GM12878 (cell line): ENCODE measurements around the gene FER1L5. TPM values are rescaled to one million over a fixed set of nuclear protein-coding genes. Genes with fewer than 3 reads are reported as not detected.

Experiments
- ATAC-seq: fragments of 200-7000 bp; cut with Tn5 transposase; 3 replicates; pipeline ENCODE4 v1.9.1; 2020; ENCODE audit warnings: mild to moderate bottlenecking, moderate library complexity
- BruUV-seq: library from RNA; stranded (reverse); fragments of 400-500 nt; replicated peaks from 2 replicates; lab custom pipeline; 2021; lab: Mats Ljungman, UMichigan
- CTCF ChIA-PET: fragments of 300-600 bp; sonication (Branson Sonifier 250); formaldehyde crosslinking; extraction: SDS; loops from one replicate; lab custom pipeline; 2021; ENCODE audit warnings: inconsistent platforms; lab: Yijun Ruan, JAX
- POLR2A ChIA-PET: fragments of 350-600 bp; formaldehyde crosslinking; extraction: SDS; loops from one replicate; lab custom pipeline; 2021; ENCODE audit warnings: inconsistent platforms; lab: Charles Lee
- RAD21 ChIA-PET: fragments of 300-600 bp; sonication (Branson Sonifier 250); formaldehyde crosslinking; loops from one replicate; lab custom pipeline; 2023; ENCODE audit warnings: antibody characterized with exemption; ENCODE audit not compliant: unreplicated experiment; lab: Charles Lee
- SMC1A ChIA-PET: fragments of 300-600 bp; sonication (Branson Sonifier 250); formaldehyde crosslinking; loops from one replicate; lab custom pipeline; 2023; ENCODE audit not compliant: unreplicated experiment, uncharacterized antibody; lab: Charles Lee
- DNase-seq: peaks from one replicate; pipeline ENCODE4 v3.0.0-alpha.2; 2011; ENCODE audit warnings: low read depth, low spot score
- FAIRE-seq: peaks from 3 replicates; lab custom pipeline; 2011; peaks lifted over from hg19 to GRCh38; lab: Jason Lieb, UNC
- H2AFZ ChIP-seq: 2 replicates; pipeline ENCODE4 v1.6.0; 2011; ENCODE audit warnings: low read depth, low read length, control low read depth; ENCODE audit not compliant: control insufficient read depth
- H3K27ac ChIP-seq: 2 replicates; pipeline ENCODE4 v1.5.1; 2011; ENCODE audit warnings: control low read depth; ENCODE audit not compliant: control insufficient read depth, insufficient read depth
- H3K27me3 ChIP-seq, 2 experiments: replicated peaks in 1 of 2; 2 replicates each; pipeline versions ENCODE4 v1.6.0 to v1.6.1; 2011; ENCODE audit warnings: low read length in 1 of 2; ENCODE audit not compliant: control insufficient read depth in 2 of 2, insufficient read depth in 2 of 2
- H3K36me3 ChIP-seq, 2 experiments: 2 replicates each; pipeline ENCODE4 v1.5.1; 2011; ENCODE audit warnings: low read length in 1 of 2; ENCODE audit not compliant: control insufficient read depth in 2 of 2, insufficient read depth in 2 of 2
- H3K4me1 ChIP-seq: 2 replicates; pipeline ENCODE4 v1.6.1; 2011; ENCODE audit warnings: mild to moderate bottlenecking, low read length, moderate library complexity, mixed read lengths; ENCODE audit not compliant: control insufficient read depth, insufficient read depth
- H3K4me2 ChIP-seq: 2 replicates; pipeline ENCODE4 v1.6.0; 2011; ENCODE audit warnings: control low read depth; ENCODE audit not compliant: control insufficient read depth, insufficient read depth
- H3K4me3 ChIP-seq: fragments of 200-600 bp; sonication (generic); 2 replicates; pipeline ENCODE4 v1.5.1; 2016
- H3K79me2 ChIP-seq: 2 replicates; pipeline ENCODE4 v1.6.0; 2011; ENCODE audit warnings: low read length; ENCODE audit not compliant: control insufficient read depth, insufficient read depth
- H3K9ac ChIP-seq: 2 replicates; pipeline ENCODE4 v1.8.0; 2011; ENCODE audit warnings: low read length, control low read depth, mixed read lengths; ENCODE audit not compliant: control insufficient read depth, insufficient read depth
- H3K9me3 ChIP-seq: replicated peaks from 3 replicates; pipeline ENCODE4 v1.5.1; 2011; ENCODE audit warnings: mild to moderate bottlenecking, low read length; ENCODE audit not compliant: control insufficient read depth, insufficient read depth
- H4K20me1 ChIP-seq: 2 replicates; pipeline ENCODE4 v1.6.0; 2011; ENCODE audit not compliant: control insufficient read depth, insufficient read depth
- BCL11A ChIP-seq: IDR thresholded peaks from 2 replicates; pipeline ENCODE4 v1.6.1; 2011; ENCODE audit warnings: low read depth, low read length
- BRCA1 ChIP-seq: IDR thresholded peaks from 2 replicates; pipeline ENCODE4 v1.6.1; 2011; ENCODE audit warnings: low read depth, low read length, improper control_type of control experiment
- FOS ChIP-seq: IDR thresholded peaks from 3 replicates; pipeline ENCODE4 v1.6.1; 2011; ENCODE audit warnings: borderline replicate concordance; ENCODE audit not compliant: insufficient read length; ENCODE audit errors: extremely low read depth
- IKZF2 ChIP-seq, 2 experiments: fragments of 450-650 bp; IDR thresholded peaks; 2 replicates each; pipeline ENCODE4 v1.6.1; 2017; ENCODE audit warnings: mild to moderate bottlenecking in 2 of 2, moderate library complexity in 2 of 2
- MTA2 ChIP-seq: fragments of 450-650 bp; IDR thresholded peaks from 2 replicates; pipeline ENCODE4 v1.6.1; 2016; ENCODE audit warnings: low read depth, mild to moderate bottlenecking, moderate library complexity
- MYB ChIP-seq: fragments of 150-350 bp; IDR thresholded peaks from 2 replicates; pipeline ENCODE4 v1.6.1; 2014; ENCODE audit warnings: mild to moderate bottlenecking, low read depth, low read length, borderline replicate concordance
- NFXL1 ChIP-seq: fragments of 450-650 bp; IDR thresholded peaks from 2 replicates; pipeline ENCODE4 v1.6.1; 2017; ENCODE audit warnings: antibody characterized with exemption, mild to moderate bottlenecking, borderline replicate concordance
- NR2C2 ChIP-seq: IDR thresholded peaks from 2 replicates; pipeline ENCODE4 v1.6.1; 2011; ENCODE audit warnings: borderline replicate concordance, low read depth; ENCODE audit not compliant: control insufficient read depth, insufficient read length
- POLR2A ChIP-seq: IDR thresholded peaks from 2 replicates; pipeline ENCODE4 v1.6.1; 2011; ENCODE audit warnings: low read depth, mild to moderate bottlenecking, low read length
- POLR2AphosphoS5 ChIP-seq: IDR thresholded peaks from 2 replicates; pipeline ENCODE4 v1.6.1; 2011; ENCODE audit warnings: mild to moderate bottlenecking, low read length, inconsistent platforms
- RELA ChIP-seq: fragments of 450-650 bp; IDR thresholded peaks from 2 replicates; pipeline ENCODE4 v1.8.0; 2014; ENCODE audit warnings: borderline replicate concordance; ENCODE audit not compliant: partially characterized antibody
- SPI1 ChIP-seq: IDR thresholded peaks from 2 replicates; pipeline ENCODE4 v1.6.1; 2011; ENCODE audit warnings: low read depth, mild to moderate bottlenecking, low read length, moderate library complexity, borderline replicate concordance; ENCODE audit not compliant: insufficient read depth
- TAF1 ChIP-seq: IDR thresholded peaks from 2 replicates; pipeline ENCODE4 v1.6.1; 2011; ENCODE audit warnings: mild to moderate bottlenecking, low read depth, low read length, borderline replicate concordance
- WGBS: methylation state at CpG from one replicate; pipeline ENCODE4 v1.1.6; 2016; ENCODE audit warnings: low lambda C conversion rate; ENCODE audit not compliant: insufficient replicate concordance, insufficient coverage; ENCODE audit errors: missing lambda C conversion rate; 5-methylcytosine and 5-hydroxymethylcytosine counted together
- in situ Hi-C: fragments of 300-500 bp; cut with MboI; formaldehyde crosslinking; loops from 9 replicates; pipeline ENCODE4 v1.14.3; 2018; ENCODE audit warnings: mixed read lengths
- intact Hi-C: fragments of 100-400 bp; cut with micrococcal nuclease; formaldehyde crosslinking; loops from one replicate; pipeline ENCODE4 v1.14.2; 2022; ENCODE audit not compliant: unreplicated experiment
- polyA plus RNA-seq, 11 experiments: library from polyadenylated mRNA; depleted of rRNA in 4 of 11; unstranded in 6 of 11; stranded (reverse) in 5 of 11; fragments of >200 nt; fragmentation: Nextera tagmentation in 4 of 11; fragmentation: Illumina TruSeq in 1 of 11; extraction: Ambion mirVana in 4 of 11; extraction: Trizol in 1 of 11; gene quantifications; 1 replicate in 1 of 11; 2 replicates in 10 of 11; pipeline versions ENCODE4 v1.2.1 to v1.2.3, GENCODE V29; 2011 to 2016; ENCODE audit warnings: inconsistent platforms in 2 of 11, missing spikeins in 2 of 11, low read depth in 1 of 11
- total RNA-seq, 4 experiments: library from RNA; depleted of rRNA in 3 of 4; stranded (reverse); fragments of >200 nt in 3 of 4; fragmentation: Illumina TruSeq in 1 of 4; extraction: Trizol in 1 of 4; gene quantifications; 2 replicates each; pipeline versions ENCODE4 v1.2.1 to v1.2.3, GENCODE V29; 2013 to 2021
- TF ChIP-seq, protein P1 (sequence below): IDR thresholded peaks from 2 replicates; pipeline ENCODE4 v1.6.1; 2011; ENCODE audit warnings: low read depth, low read length, improper control_type of control experiment, borderline replicate concordance
- TF ChIP-seq, protein P2 (sequence below): fragments of 450-650 bp; IDR thresholded peaks from 2 replicates; pipeline ENCODE4 v1.6.1; 2017; ENCODE audit warnings: mild to moderate bottlenecking, moderate library complexity
- TF ChIP-seq, protein P3 (sequence below): IDR thresholded peaks from 2 replicates; pipeline ENCODE4 v1.6.1; 2012; ENCODE audit warnings: low read depth, low read length, improper control_type of control experiment

The FER1L5 gene
- total and polyA plus RNA-seq, 10 of the 15 experiments (the other 5 are each of a cell fraction or from before 2014, with no cell fraction given), result not detected

GRCh38 chr2:96601382-96602292 is 40.9 kb upstream of the FER1L5 start:
- Histone ChIP-seq H3K4me2 (no peak overlapping the region), H2AFZ (no peak overlapping the region), H3K9me3 (no peaks in the 10 kb centered on the region), H3K9ac (no peak overlapping the region), H3K27ac (no peak overlapping the region), H3K4me1 (no peaks in the 10 kb centered on the region), H3K27me3 (no peaks in the 10 kb centered on the region), H3K36me3 (peaks cover 28 to 37% of the 10 kb centered on the region in 2 experiments), H4K20me1 (no peaks in the 10 kb centered on the region; the same call in 1 of the 2 replicates), H3K79me2 (no peaks in the 10 kb centered on the region), H3K4me3 (no peak overlapping the region)
- ChIA-PET CTCF (interaction anchor here (0.9 to 1.4 kb wide), 3 partner anchors 15 to 199 kb away, joined by 3 to 4 read pairs (median 3); no protein-coding TSS in a partner anchor), SMC1A (interaction anchor here (0.7 to 1.6 kb wide), 2 partner anchors 162 to 165 kb away, joined by 3 to 7 read pairs; no protein-coding TSS in a partner anchor), RAD21 (interaction anchor here (1.5 kb wide), 1 partner anchor 70 kb away, joined by 3 read pairs; no protein-coding TSS in a partner anchor), POLR2A (no interaction called here)
- WGBS, result 73% methylated on average over 8 of the region's 8 CpGs
- intact Hi-C loops, result no loop called here
- in situ Hi-C loops, result no loop called here
- BruUV-seq, result no TSS peak
- FAIRE-seq (no peak), ATAC-seq (no peak), DNase-seq (no peak)
- TF ChIP-seq, protein P1, sequence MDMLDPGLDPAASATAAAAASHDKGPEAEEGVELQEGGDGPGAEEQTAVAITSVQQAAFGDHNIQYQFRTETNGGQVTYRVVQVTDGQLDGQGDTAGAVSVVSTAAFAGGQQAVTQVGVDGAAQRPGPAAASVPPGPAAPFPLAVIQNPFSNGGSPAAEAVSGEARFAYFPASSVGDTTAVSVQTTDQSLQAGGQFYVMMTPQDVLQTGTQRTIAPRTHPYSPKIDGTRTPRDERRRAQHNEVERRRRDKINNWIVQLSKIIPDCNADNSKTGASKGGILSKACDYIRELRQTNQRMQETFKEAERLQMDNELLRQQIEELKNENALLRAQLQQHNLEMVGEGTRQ, result no peak
- TF ChIP-seq, protein P2, sequence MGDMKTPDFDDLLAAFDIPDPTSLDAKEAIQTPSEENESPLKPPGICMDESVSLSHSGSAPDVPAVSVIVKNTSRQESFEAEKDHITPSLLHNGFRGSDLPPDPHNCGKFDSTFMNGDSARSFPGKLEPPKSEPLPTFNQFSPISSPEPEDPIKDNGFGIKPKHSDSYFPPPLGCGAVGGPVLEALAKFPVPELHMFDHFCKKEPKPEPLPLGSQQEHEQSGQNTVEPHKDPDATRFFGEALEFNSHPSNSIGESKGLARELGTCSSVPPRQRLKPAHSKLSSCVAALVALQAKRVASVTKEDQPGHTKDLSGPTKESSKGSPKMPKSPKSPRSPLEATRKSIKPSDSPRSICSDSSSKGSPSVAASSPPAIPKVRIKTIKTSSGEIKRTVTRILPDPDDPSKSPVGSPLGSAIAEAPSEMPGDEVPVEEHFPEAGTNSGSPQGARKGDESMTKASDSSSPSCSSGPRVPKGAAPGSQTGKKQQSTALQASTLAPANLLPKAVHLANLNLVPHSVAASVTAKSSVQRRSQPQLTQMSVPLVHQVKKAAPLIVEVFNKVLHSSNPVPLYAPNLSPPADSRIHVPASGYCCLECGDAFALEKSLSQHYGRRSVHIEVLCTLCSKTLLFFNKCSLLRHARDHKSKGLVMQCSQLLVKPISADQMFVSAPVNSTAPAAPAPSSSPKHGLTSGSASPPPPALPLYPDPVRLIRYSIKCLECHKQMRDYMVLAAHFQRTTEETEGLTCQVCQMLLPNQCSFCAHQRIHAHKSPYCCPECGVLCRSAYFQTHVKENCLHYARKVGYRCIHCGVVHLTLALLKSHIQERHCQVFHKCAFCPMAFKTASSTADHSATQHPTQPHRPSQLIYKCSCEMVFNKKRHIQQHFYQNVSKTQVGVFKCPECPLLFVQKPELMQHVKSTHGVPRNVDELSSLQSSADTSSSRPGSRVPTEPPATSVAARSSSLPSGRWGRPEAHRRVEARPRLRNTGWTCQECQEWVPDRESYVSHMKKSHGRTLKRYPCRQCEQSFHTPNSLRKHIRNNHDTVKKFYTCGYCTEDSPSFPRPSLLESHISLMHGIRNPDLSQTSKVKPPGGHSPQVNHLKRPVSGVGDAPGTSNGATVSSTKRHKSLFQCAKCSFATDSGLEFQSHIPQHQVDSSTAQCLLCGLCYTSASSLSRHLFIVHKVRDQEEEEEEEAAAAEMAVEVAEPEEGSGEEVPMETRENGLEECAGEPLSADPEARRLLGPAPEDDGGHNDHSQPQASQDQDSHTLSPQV, result no peak
- TF ChIP-seq IKZF2 (IDR thresholded peaks at IDR 0.05) (no peak), POLR2AphosphoS5 (no peak), RELA (no peak), SPI1 (no peak), MYB (no peak), NR2C2 (no peak), FOS (no peak), BCL11A (no peak), MTA2 (no peak), POLR2A (no peak), TAF1 (no peak), BRCA1 (no peak), NFXL1 (no peak)
- TF ChIP-seq, protein P3, sequence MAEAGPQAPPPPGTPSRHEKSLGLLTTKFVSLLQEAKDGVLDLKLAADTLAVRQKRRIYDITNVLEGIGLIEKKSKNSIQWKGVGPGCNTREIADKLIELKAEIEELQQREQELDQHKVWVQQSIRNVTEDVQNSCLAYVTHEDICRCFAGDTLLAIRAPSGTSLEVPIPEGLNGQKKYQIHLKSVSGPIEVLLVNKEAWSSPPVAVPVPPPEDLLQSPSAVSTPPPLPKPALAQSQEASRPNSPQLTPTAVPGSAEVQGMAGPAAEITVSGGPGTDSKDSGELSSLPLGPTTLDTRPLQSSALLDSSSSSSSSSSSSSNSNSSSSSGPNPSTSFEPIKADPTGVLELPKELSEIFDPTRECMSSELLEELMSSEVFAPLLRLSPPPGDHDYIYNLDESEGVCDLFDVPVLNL, result no peak
